Raji (cell line): Measurements from ENCODE around the gene UNCX.

Experiments
- POLR2A ChIP-seq: IDR thresholded peaks from 2 replicates; pipeline ENCODE4 v1.6.1; 2011; ENCODE audit warnings: low read depth, low read length, control low read depth; ENCODE audit not compliant: insufficient read depth

UNCX gene

GRCh38 chr7:1253681-1254181 lies 21.1 kb downstream of the UNCX start:
- no peak for TF ChIP-seq POLR2A

DNA sequence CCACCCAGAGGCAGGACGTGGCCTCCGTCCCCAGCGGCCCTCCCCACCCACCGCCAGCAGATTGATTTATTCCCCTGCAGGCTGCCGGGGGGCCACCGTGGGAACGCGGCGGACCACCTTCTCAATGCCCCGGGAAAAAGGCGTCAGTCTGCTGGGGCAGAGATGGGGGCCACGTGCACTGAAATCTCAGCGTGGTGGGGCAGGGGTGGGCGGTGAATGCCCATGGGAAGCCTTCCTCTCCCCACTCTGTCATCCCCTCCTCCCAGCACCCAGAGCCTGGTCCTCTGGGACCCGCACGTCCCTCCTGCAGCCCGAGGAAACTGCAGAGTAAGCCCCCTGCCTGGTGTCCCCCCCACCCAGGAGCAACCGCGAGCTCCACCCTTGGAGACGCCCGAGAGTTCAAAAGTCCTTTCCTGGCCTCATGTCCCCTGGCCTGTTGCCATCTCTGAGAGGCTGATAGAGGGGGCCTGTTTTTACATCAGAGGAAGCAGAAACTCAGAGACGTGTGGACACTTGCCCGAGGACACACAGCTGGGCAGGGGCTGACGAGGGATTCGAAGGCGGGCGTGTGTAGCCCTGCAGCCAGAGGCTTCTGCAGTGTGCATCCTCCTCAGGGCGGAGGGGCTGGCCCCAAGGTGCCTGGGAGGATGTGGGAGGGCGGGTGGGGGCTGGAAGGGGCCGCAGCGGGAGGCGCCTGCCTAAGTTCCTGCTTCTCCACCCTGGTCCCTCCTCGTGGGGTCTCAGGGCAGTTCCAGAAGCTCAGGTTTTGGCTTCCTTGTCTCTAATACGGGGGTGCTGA lies 21.8 kb downstream of the UNCX start:
- TF ChIP-seq POLR2A: no peak

- no peak for TF ChIP-seq POLR2A
Observed at GRCh38 chr7:1255080-1255816, 22.6 kb downstream of the UNCX start.

GRCh38 chr7:1255817-1256340 lies 23.2 kb downstream of the UNCX start:
- no peak for TF ChIP-seq POLR2A

- TF ChIP-seq POLR2A: no peak
Observed at GRCh38 chr7:1256621-1257020, 23.9 kb downstream of the UNCX start.

- no peak for TF ChIP-seq POLR2A
Observed at GRCh38 chr7:1257221-1257620, 24.5 kb downstream of the UNCX start.

DNA sequence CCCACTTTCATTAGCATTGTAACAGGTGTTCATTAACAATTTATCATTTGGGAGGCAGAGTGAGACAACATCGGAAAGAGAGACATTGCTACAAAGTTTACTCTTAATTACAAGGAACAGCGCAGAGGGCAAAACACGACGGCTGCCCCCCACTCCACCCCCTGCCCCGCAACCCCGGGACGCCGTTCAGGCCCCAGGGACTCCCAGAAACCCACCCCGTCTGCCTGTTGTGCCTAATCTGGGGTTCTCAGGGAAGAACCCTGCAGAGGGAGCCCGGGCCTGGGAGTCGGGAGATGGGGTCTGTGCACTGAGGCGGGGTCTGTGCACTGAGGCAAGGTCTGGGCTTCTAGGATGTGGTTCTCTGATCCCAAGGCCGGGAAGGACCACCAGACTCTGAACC lies 25.2 kb downstream of the UNCX start:
- TF ChIP-seq POLR2A: no peak

- no peak for TF ChIP-seq POLR2A
Observed at GRCh38 chr7:1259621-1260243, 27.1 kb downstream of the UNCX start.

GRCh38 chr7:1260244-1260635 lies 27.6 kb downstream of the UNCX start:
- TF ChIP-seq POLR2A: no peak

DNA sequence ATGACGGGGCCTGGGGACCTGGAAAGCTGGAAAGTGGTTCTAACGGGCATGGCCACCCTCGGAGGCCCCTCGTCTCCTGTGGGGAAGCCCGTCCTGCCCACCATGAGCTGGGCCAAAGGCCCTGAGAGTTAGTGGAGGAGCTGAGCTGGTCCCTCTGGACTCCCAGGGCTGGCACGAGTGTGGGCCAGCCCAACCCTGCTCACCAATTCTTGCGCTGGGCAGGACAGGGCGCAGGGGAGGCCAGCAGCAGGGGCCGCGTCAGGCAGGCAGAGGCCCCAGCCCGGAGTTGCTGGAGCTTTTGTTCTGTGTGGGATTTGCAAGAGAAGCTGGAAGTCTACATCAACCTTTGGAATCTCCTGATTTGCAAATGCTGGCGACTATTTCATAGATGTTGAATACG lies 29.8 kb downstream of the UNCX start:
- no peak for TF ChIP-seq POLR2A

DNA sequence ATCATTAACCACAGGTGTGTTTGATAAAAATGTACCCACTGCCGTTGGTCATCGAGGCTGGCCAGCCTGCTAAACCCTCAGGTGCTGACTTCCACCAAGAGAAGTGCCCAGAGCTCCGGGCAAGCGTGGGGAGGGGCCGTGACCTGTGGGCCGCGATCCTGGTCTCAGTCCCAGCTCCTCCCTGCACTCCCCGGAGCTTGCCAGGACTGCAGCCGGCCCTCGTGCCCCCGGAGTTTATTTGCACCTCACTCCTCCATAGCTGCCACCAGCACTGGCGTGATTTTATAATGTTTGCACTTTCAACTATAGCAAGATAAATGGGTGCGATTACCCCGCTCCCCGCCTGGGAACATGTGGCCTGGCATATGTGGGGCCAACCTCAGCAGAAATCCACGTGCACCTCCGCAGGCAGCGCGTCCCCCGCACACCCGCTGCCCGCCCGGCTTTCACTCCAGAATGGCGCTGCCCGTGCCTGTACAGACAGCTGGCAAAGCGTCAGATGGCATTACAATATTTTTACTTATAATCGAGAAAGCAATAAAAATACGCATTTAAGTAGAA lies 30.8 kb downstream of the UNCX start:
- TF ChIP-seq POLR2A: no peak

DNA sequence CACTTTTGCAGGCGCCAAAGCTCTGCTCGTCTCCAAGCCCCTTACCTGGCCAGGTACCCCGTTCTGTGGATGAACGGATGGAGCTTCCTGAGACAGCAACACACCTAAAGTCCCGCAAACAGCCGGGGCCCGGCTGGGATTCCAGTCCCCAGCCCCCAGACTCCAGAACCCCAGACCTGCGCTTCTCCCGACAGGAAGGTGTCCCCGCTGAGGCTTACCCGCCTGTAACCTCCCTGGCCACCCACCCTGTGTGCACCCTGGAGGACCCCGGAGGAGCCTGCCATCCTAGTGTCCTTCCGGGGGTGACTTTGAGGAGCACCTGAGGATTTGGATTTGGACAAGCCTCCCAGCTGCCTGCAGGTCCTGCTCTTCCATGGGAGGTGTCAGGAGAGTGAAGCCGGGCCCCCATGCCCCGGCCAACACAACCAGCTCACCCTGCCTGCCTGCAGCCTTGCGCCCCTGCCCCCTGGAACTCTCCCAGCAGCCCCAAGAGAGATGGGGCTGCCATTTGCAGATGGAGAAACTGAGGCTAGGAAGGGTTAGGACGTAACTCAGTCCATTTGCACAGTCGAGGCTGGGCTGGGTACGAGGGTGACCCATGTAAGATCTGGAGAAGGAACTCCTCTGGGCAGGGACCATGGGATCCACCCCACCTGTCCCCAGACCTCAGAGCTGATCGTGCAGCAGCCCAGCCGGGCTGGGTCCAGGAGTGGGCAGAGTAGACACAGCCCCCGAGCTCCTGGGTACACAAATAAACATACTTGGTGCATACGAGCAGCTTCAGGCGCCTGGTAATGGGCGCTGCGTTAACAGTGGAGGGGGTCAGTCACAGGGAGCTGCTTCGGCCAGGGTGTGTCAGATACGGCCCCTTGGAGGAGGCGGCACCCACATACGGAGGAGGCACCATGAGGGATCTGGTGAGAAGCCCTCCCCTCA lies 31.9 kb downstream of the UNCX start:
- no peak for TF ChIP-seq POLR2A

GRCh38 chr7:1267016-1267900 lies 34.6 kb downstream of the UNCX start:
- TF ChIP-seq POLR2A: no peak

- TF ChIP-seq POLR2A: no peak
Observed at GRCh38 chr7:1268076-1268815, 35.6 kb downstream of the UNCX start.
